CD8-positive, alpha-beta memory T cell (primary cell): ENCODE measurements around the gene RAB6B. TPM values are rescaled to one million over a fixed set of nuclear protein-coding genes. Genes with fewer than 3 reads are reported as not detected.

Experiments used
- CTCF ChIA-PET: fragments of 350-600 bp; sonication (Branson Sonifier 250); formaldehyde crosslinking; loops from one replicate; lab custom pipeline; 2021; ENCODE audit warnings: antibody characterized with exemption; lab: Charles Lee
- POLR2A ChIA-PET: fragments of 350-600 bp; sonication (Branson Sonifier 250); formaldehyde crosslinking; loops from one replicate; lab custom pipeline; 2021; ENCODE audit warnings: antibody characterized with exemption; lab: Charles Lee
- DNase-seq, 5 donors: peaks; one replicate each; pipeline versions ENCODE4 v3.0.0 to v3.0.0-alpha.2; 2020 to 2022; ENCODE audit warnings: mixed read lengths in 1 of 5
- H3K27ac ChIP-seq: one replicate; pipeline ENCODE4 v1.7.0; 2013; ENCODE audit warnings: low read depth, mild to moderate bottlenecking, low read length, moderate library complexity
- H3K27me3 ChIP-seq: 2 replicates; pipeline ENCODE4 v1.7.0; 2013; ENCODE audit warnings: low read length, mild to moderate bottlenecking; ENCODE audit not compliant: insufficient read depth, poor library complexity, severe bottlenecking
- H3K36me3 ChIP-seq: 2 replicates; pipeline ENCODE4 v1.7.0; 2013; ENCODE audit warnings: mild to moderate bottlenecking, low read length, moderate library complexity; ENCODE audit not compliant: insufficient read depth
- H3K4me1 ChIP-seq: 2 replicates; pipeline ENCODE4 v1.7.0; 2013; ENCODE audit warnings: mild to moderate bottlenecking, low read length, moderate library complexity; ENCODE audit not compliant: insufficient read depth
- H3K4me3 ChIP-seq: 2 replicates; pipeline ENCODE4 v1.7.0; 2013; ENCODE audit warnings: mild to moderate bottlenecking, low read length
- H3K9me3 ChIP-seq: 2 replicates; pipeline ENCODE4 v1.7.0; 2013; ENCODE audit warnings: mild to moderate bottlenecking, low read length
- H3K27ac Mint-ChIP-seq, 8 donors: one replicate each; pipeline ENCODE4 v1.8.0; 2020 to 2021; ENCODE audit warnings: mixed read lengths in 8 of 8, mild to moderate bottlenecking in 6 of 8, inconsistent platforms in 3 of 8, moderate library complexity in 3 of 8
- H3K27me3 Mint-ChIP-seq, 2 donors: one replicate each; pipeline ENCODE4 v1.8.0; 2020 to 2021; ENCODE audit warnings: mixed read lengths in 2 of 2, mild to moderate bottlenecking in 1 of 2, moderate library complexity in 1 of 2
- H3K36me3 Mint-ChIP-seq, 3 donors: one replicate each; pipeline ENCODE4 v1.8.0; 2020 to 2021; ENCODE audit warnings: mixed read lengths in 3 of 3, inconsistent platforms in 1 of 3, mild to moderate bottlenecking in 1 of 3
- H3K4me1 Mint-ChIP-seq, 3 donors: one replicate each; pipeline ENCODE4 v1.8.0; 2020 to 2021; ENCODE audit warnings: mixed read lengths in 3 of 3, inconsistent platforms in 1 of 3, mild to moderate bottlenecking in 1 of 3
- H3K4me3 Mint-ChIP-seq, 7 donors: one replicate each; pipeline ENCODE4 v1.8.0; 2020 to 2021; ENCODE audit warnings: mixed read lengths in 7 of 7, mild to moderate bottlenecking in 6 of 7, moderate library complexity in 4 of 7, inconsistent platforms in 2 of 7
- H3K9me3 Mint-ChIP-seq, 5 donors: one replicate each; pipeline ENCODE4 v1.8.0; 2020 to 2022; ENCODE audit warnings: mixed read lengths in 5 of 5, mild to moderate bottlenecking in 3 of 5, moderate library complexity in 2 of 5, inconsistent platforms in 1 of 5
- polyA plus RNA-seq: library from polyadenylated mRNA; unstranded; fragments of 300-500 nt; fragmentation: Illumina TruSeq; gene quantifications from one replicate; pipeline ENCODE4 v1.2.3, GENCODE V29; 2021
- total RNA-seq, 2 experiments: library from RNA; stranded (reverse); gene quantifications; one replicate each; pipeline ENCODE4 v1.2.3, GENCODE V29; 2021

The RAB6B gene
- total and polyA plus RNA-seq, 3 experiments from 2014 or later, result 0.24 to 1.7 (median 0.73) TPM

DNA sequence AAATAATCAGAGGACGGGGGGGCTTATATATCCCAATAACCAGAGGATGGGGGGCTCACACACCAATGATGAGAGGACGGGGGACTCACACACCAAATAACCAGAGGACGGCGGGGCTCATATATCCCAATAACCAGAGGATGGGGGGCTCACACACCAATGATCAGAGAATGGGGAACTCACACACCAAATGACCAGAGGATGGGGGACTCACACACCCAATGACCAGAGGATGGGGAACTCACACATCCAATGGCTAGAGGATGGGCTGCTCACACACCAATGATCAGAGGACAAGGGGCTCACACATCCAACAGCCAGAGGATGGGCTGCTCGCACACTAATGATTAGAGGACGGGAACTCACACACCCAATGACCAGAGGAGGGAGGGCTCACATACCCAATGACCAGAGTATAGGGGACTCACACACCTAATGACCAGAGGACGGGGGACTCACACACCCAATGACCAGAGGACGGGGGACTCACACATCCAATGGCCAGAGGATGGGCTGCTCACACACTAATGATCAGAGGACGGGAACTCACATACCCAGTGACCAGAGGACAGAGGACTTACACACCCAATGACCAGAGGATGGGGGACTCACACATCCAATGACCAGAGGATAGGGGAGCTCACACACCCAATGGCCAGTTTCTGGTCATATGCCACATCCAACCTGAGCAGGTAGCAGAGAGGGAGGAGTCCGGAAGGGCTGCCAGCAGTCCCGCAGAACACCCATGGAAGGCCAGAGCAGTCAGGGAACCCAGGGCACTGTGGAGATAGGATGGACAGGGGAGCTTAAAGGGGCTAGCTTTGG is 10.6 kb downstream of the RAB6B start:
- no peaks in the 10 kb centered on the region for H3K27me3 ChIP-seq
- Mint-ChIP-seq H3K4me3 (no peak overlapping the region), H3K36me3 (peaks cover 0 to 2% (median 1%) of the 10 kb centered on the region in 3 donors), H3K27ac (peak overlapping the region in 3 of 8 donors; percentile 23 to 93 (median 33)), H3K27me3 (peaks cover 10 to 20% of the 10 kb centered on the region in 2 donors), H3K4me1 (peaks cover 18 to 26% (median 24%) of the 10 kb centered on the region in 3 donors), H3K9me3 (peaks cover 0 to 2% (median 0%) of the 10 kb centered on the region in 5 donors)
- ChIA-PET POLR2A (no interaction called here), CTCF (no interaction called here)
- peaks cover 18% of the 10 kb centered on the region for H3K4me1 ChIP-seq
- H3K27ac ChIP-seq, result no peak overlapping the region
- H3K9me3 ChIP-seq, result no peaks in the 10 kb centered on the region
- no peak for DNase-seq
- H3K4me3 ChIP-seq, result no peak overlapping the region
- H3K36me3 ChIP-seq, result no peaks in the 10 kb centered on the region

DNA sequence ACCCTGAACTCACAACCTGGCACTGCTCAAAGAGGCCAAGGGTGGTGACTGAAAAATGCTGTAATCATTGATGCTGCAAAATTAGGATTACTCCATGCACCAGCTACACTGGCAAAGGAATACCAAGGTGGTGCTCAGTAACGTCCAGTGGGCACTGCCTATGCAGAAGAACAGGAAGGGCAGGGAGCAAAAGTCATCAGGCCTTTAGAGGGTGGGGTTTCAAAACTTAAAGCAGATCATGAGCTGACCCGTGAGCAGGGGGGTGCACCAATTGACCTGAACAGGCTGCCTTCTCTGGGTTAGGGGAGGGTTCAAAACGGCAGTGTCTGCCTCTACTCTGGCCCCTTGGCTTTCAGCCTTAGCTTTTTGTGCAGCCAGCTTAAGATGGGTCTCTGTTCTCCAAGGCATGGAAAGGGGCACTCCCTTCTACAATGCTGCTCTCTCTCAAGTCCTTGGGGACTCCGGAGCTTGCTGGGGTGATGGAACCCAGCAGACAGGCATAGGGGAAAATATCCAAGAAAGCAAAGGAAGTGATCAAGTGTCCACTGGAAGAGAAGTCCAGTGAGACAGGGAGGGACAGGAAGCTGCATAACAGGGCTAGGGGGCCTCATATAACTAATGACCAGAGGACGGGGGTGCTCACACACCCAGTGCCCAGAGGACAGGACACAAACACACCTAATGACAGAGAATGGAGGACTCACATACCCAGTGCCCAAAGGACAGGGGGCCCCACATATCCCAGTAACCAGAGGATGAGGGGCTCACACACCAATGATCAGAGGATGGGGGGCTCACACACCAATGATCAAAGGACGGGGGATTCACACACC is 11.4 kb downstream of the RAB6B start:
- H3K9me3 ChIP-seq, result no peaks in the 10 kb centered on the region
- ChIA-PET POLR2A (no interaction called here), CTCF (no interaction called here)
- H3K27ac ChIP-seq, result no peak overlapping the region
- Mint-ChIP-seq H3K27ac (peak overlapping the region in 4 of 8 donors; percentile 49 to 98 (median 66)), H3K36me3 (peaks cover 0 to 5% (median 1%) of the 10 kb centered on the region in 3 donors), H3K9me3 (peaks cover 0 to 5% (median 0%) of the 10 kb centered on the region in 5 donors), H3K27me3 (peaks cover 10 to 20% of the 10 kb centered on the region in 2 donors), H3K4me1 (peaks cover 18 to 26% (median 25%) of the 10 kb centered on the region in 3 donors), H3K4me3 (no peak overlapping the region)
- H3K4me3 ChIP-seq, result no peak overlapping the region
- no peaks in the 10 kb centered on the region for H3K36me3 ChIP-seq
- DNase-seq, result no peak
- peaks cover 18% of the 10 kb centered on the region for H3K4me1 ChIP-seq
- H3K27me3 ChIP-seq, result no peaks in the 10 kb centered on the region

DNA sequence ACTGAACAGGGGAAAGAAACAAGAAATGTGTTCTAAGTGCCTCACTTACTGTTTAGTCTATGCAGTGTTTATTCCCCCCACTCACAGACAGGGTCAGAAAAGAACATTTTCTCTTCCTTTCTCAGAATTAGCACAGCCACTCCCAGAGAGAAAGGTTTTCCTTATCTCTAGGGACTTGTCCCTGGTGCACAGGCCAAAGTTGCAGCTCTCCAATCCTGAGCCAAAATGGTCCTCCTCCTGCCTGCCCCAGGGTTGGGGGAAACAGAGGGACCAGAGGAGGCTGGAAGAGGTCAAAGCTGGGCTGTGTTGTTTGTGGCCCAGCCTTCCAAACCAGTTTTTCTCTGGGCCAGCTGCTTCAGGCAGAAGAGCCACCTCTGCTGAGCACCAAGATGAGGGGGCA is 12.0 kb downstream of the RAB6B start:
- Histone ChIP-seq H3K36me3 (no peaks in the 10 kb centered on the region), H3K4me3 (no peak overlapping the region), H3K9me3 (no peaks in the 10 kb centered on the region), H3K27ac (no peak overlapping the region), H3K27me3 (no peaks in the 10 kb centered on the region), H3K4me1 (peaks cover 18% of the 10 kb centered on the region)
- no peak for DNase-seq
- Mint-ChIP-seq H3K4me3 (peak overlapping the region in 2 of 7 donors; percentile 49 to 63), H3K4me1 (peaks cover 18 to 26% (median 25%) of the 10 kb centered on the region in 3 donors), H3K36me3 (peaks cover 0 to 7% (median 1%) of the 10 kb centered on the region in 3 donors), H3K27me3 (peaks cover 7 to 20% of the 10 kb centered on the region in 2 donors), H3K9me3 (peaks cover 2 to 10% (median 3%) of the 10 kb centered on the region in 5 donors), H3K27ac (peak overlapping the region in 5 of 8 donors; percentile 55 to 98 (median 91))
- ChIA-PET POLR2A (no interaction called here), CTCF (no interaction called here)

DNA sequence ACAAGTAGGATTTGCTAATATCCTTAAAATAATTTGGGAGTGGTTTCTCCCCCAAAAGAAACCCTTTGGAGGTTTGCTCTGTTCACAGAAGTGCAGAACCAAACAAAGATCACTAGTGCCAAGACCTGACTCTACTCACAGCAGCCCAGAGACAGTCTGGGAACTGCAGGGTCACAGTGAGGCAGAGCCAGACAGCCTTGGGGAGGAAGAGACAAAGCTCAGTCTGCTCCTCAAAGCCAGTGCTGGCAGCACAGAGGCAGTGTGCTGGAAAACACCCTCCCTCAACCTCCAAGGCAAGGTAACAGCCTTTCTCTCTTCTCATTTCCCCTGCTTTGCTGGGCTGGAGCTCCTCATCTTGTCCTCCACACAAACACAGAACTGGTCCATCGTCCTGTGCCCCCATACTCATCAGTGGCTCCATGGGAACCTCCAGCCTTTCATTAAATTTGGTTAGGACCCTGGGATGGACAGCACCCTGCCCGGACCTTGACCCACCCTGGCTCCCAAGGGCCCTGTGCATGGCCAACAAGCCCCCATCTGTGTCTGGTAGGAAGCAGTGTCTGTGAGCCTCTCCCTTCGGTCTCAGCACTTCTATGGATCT is 12.6 kb downstream of the RAB6B start:
- H3K27me3 Mint-ChIP-seq, result peaks cover 6 to 20% of the 10 kb centered on the region in 2 donors
- no peak overlapping the region for H3K27ac ChIP-seq
- DNase-seq, result no peak

DNA sequence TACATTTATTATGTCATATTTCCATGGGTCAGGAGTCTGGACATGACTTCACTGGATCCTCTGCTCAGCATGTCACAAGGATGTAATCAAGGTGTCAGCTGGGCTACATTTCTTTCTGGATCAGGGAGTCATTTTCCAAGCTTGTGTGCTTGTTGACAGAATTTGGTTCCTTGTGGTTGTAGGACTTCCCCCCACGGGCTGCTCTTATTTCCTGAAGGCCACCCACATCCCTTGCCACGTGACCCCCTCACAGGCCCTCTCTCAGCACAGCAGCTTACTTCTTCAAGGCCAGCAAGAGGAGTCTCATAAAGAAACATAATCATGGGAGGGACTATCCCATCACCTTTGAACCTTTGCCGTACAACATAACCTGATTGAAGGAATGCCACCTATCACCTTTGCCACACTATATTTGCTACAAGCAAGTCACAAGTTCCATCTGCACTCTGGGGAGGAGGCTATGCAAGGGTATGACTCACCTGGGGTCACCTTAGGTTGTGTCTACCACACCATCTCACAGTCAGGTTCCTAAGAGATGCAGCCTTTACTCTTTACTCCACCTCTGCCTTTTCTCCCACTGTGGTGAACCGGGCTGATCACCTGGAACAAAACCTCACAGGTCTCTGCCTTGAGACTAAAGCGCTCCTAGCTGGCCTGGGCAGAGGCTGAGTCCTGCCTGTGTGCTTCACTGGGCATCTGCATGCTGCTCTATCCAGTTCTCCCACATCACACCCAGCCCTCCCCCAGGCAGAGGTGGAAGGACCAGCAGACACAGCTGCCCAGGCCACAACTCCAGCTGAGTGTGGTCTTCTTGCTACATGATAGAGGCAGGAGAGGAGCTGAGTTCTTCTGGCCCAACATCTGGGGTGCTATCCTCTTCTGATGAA is 13.5 kb downstream of the RAB6B start:
- Histone ChIP-seq H3K36me3 (no peaks in the 10 kb centered on the region), H3K9me3 (no peaks in the 10 kb centered on the region), H3K4me1 (peaks cover 18% of the 10 kb centered on the region), H3K27me3 (no peaks in the 10 kb centered on the region), H3K4me3 (no peak overlapping the region), H3K27ac (peak overlapping the region; percentile 36)
- Mint-ChIP-seq H3K4me3 (peak overlapping the region in 3 of 7 donors; percentile 42 to 53 (median 49)), H3K4me1 (peaks cover 18 to 26% (median 25%) of the 10 kb centered on the region in 3 donors), H3K9me3 (peaks cover 9 to 22% (median 14%) of the 10 kb centered on the region in 5 donors), H3K27me3 (peaks cover 6 to 20% of the 10 kb centered on the region in 2 donors), H3K27ac (peak overlapping the region in 6 of 8 donors; percentile 56 to 98 (median 74)), H3K36me3 (peaks cover 0 to 14% (median 1%) of the 10 kb centered on the region in 3 donors)
- no peak for DNase-seq
- POLR2A ChIA-PET, result no interaction called here
- CTCF ChIA-PET, result interaction anchor here (1.4 kb wide), 1 partner anchor 11 kb away, joined by 3 read pairs; no protein-coding TSS in a partner anchor

More for the DNA sequence above, 12.6 kb downstream of the RAB6B start:
- Mint-ChIP-seq H3K36me3 (peaks cover 0 to 12% (median 1%) of the 10 kb centered on the region in 3 donors), H3K9me3 (peaks cover 6 to 16% (median 8%) of the 10 kb centered on the region in 5 donors), H3K4me1 (peaks cover 18 to 26% (median 25%) of the 10 kb centered on the region in 3 donors), H3K4me3 (peak overlapping the region in 4 of 7 donors; percentile 6 to 63 (median 38)), H3K27ac (peak overlapping the region in 5 of 8 donors; percentile 72 to 98 (median 91))
- peaks cover 18% of the 10 kb centered on the region for H3K4me1 ChIP-seq
- no peaks in the 10 kb centered on the region for H3K36me3 ChIP-seq
- CTCF ChIA-PET, result no interaction called here
- no peak overlapping the region for H3K4me3 ChIP-seq
- POLR2A ChIA-PET, result no interaction called here
- H3K9me3 ChIP-seq, result no peaks in the 10 kb centered on the region
- no peaks in the 10 kb centered on the region for H3K27me3 ChIP-seq

DNA sequence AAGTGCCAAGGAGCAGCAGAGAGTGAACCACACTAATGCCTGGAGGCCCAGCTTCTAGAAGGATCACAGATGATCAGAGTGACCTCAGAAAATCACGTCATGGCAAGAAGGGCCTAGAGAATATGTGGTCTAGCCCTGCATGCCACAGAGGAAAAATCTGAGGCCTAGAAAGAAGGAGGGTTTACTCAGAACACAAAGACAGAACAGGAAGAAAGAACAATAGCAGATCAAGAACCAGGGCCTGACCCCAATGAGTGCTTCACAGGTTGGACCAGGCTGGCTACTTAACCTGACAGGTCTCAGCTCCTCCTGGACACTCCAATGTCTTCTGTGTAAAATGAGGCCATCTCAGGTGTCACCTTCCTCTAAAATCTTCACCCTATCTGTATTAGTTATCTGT is 14.2 kb downstream of the RAB6B start:
- POLR2A ChIA-PET, result no interaction called here
- Histone ChIP-seq H3K4me3 (no peak overlapping the region), H3K36me3 (no peaks in the 10 kb centered on the region), H3K27ac (no peak overlapping the region), H3K27me3 (no peaks in the 10 kb centered on the region), H3K9me3 (no peaks in the 10 kb centered on the region), H3K4me1 (peaks cover 18% of the 10 kb centered on the region)
- Mint-ChIP-seq H3K27ac (peak overlapping the region in 4 of 8 donors; percentile 75 to 98 (median 92)), H3K4me3 (no peak overlapping the region), H3K27me3 (peaks cover 8 to 20% of the 10 kb centered on the region in 2 donors), H3K9me3 (peaks cover 12 to 27% (median 18%) of the 10 kb centered on the region in 5 donors), H3K36me3 (peaks cover 0 to 19% (median 1%) of the 10 kb centered on the region in 3 donors), H3K4me1 (peaks cover 18 to 26% (median 25%) of the 10 kb centered on the region in 3 donors)
- DNase-seq, result no peak
- CTCF ChIA-PET, result interaction anchor here (1.4 kb wide), 1 partner anchor 10 kb away, joined by 3 read pairs; no protein-coding TSS in a partner anchor
